ENCODE measurements around the gene TRIM9.

- TF ChIP-seq POLR2AphosphoS5 (IDR thresholded peaks at IDR 0.05; ENCODE audit: low read depth) (no peak), REST (IDR thresholded peaks at IDR 0.05; ENCODE audit: unreplicated experiment) (no peak), CTCF (conservative IDR thresholded peaks at IDR 0.05; ENCODE audit: low read depth in 2 of 2) (no peak), EZH2 (IDR thresholded peaks at IDR 0.05; ENCODE audit: low read depth, unreplicated experiment) (no peak), EZH2phosphoT487 (IDR thresholded peaks at IDR 0.05; ENCODE audit: unreplicated experiment) (no peak), JUNB (IDR thresholded peaks at IDR 0.05; ENCODE audit: unreplicated experiment) (no peak), ZNF114 (CRISPR knock-in tag; IDR thresholded peaks at IDR 0.05) (no peak), NANOG (IDR thresholded peaks at IDR 0.05; ENCODE audit: borderline replicate concordance) (no peak), CREB1 (CRISPR knock-in tag; IDR thresholded peaks at IDR 0.05; ENCODE audit: low read depth) (no peak), STAT1 (IDR thresholded peaks at IDR 0.05; ENCODE audit: unreplicated experiment) (no peak), ZNF462 (CRISPR knock-in tag; IDR thresholded peaks at IDR 0.05) (no peak), ZNF331 (CRISPR knock-in tag; IDR thresholded peaks at IDR 0.05; ENCODE audit: low read depth) (no peak)
Observed at GRCh38 chr14:51067295-51067694, 27.6 kb downstream of the TRIM9 start.
